HG02588 (cell line): ENCODE measurements around the gene SPHK1.

Experiments
- ATAC-seq: cut with Tn5 transposase; IDR thresholded peaks from one replicate; pipeline ENCODE4 v1.9.1; 2021; ENCODE audit warnings: mild to moderate bottlenecking, moderate library complexity; ENCODE audit not compliant: unreplicated experiment

Gene SPHK1

DNA sequence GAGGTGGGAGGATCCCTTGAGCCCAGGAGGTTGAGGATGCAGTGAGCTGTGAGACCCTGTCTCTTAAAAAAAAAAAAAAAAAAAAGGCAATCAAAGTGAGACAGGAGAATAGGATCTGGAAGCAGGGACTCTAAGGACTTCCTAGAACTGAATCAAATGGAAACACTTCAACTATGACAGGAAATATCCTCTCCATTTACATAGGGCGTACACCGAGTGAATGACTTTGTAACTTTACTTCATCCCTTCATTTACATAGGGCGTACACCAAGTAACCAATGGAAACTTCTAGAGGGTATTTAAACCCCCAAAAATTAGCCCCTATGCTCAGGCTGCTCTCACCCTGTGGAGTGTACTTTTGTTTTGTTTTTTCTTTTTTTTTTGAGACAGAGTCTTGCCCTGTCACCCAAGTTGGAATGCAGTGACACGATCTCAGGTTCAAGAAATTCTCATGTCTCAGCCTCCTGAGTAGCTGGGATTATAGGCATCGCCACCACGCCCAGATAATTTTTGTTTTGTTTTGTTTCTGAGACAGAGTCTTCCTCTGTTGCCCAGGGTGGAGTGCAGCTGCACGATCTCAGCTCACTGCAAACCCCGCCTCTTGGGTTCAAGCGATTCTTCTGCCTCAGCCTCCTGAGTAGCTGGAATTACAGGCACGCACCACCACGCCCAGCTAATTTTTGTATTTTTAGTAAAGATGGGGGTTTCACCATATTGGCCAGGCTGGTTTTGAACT is 21.1 kb upstream of the SPHK1 start:
- ATAC-seq = no peak

DNA sequence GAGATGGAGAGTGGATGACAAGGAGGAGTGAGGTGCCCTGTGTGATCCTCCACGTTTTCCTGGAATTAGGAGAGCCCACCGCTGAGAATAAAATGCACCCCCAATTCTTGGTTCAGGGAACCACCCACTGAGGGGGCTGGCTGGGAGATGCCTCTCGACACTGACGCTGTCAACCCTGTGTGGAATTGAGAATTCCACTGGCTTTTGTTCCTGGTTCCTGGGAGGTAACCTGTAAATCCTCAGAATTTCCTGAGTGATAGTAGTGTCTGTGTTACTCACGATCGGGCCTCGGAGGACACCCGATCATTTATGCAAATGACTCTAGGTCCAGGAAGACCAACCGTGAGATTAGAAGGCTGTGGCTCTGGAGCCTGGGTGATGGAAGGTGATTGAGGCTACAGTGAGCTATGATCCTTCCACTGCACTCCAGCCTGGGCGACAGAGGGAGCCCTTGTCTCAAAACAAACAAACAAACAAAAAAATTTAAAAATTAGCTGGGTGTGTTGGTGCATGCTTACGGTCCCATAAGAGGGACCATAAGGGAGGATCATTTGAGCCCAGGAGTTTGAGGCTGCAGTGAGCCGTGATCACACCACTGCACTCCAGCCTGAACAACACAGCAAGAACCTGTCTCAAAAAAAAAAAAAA is 19.0 kb upstream of the SPHK1 start:
- no peak for ATAC-seq

GRCh38 chr17:76366247-76366646 is 18.2 kb upstream of the SPHK1 start:
- ATAC-seq = no peak

DNA sequence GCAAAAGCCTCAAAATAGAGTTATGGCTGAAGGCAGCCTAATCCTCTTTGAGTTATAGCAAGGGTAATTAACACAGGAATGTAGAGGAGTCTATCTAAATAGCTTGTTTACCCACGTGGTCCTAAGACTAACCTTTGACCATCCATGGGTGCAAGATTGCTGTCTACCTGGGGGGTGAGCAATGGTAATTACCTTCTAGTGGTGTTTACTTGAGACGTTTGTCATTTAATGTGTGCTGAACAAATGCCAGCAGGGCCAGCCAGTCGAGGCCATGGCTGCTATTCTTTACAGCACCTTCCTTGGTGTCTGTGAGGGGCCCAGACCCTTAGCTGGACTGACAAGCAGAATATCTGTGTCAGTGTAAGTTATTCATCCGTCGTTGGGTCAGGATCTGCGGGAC is 16.8 kb upstream of the SPHK1 start:
- no peak for ATAC-seq

GRCh38 chr17:76368545-76368944 is 15.9 kb upstream of the SPHK1 start:
- ATAC-seq = no peak

DNA sequence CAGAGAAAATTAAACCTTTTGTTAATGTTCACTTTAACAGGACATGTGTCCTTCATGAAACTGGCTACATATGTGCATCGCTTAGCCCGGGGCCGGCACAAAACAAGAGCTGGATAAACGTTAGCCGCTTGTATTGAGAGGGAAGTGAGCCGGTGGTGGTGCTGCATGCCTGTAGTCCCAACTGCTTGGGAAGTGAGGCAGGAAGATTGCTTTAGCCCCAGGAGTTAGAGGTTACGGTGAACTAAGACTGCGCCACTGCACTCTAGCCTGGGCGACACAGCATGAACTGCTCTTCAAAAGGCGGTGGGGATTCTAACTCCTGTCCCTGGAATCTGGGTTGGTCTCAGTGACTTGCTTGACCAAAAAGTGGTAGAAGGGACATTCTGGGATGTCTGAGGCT is 15.0 kb upstream of the SPHK1 start:
- ATAC-seq = no peak

DNA sequence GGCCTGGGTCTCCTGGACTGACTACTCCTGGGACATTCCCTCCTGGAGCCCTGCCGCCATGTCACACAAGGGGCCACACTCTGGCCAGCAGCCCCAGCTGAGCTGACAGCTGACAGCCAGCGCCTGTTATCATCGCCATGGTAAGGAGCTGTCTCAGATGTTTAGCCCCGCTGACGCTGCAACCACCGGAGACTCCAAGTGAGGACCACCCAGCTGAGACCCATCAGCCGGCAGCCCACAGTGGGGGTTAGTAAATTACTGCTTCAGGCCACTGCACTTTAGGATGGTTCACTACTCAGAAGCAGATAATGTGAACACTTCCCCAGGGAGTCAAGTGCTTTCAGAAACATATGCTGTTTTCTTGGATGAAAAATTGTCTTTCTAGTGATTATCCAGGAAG is 14.6 kb upstream of the SPHK1 start:
- ATAC-seq = no peak

- no peak for ATAC-seq
Measured at GRCh38 chr17:76370261-76370993, 14.0 kb upstream of the SPHK1 start.

DNA sequence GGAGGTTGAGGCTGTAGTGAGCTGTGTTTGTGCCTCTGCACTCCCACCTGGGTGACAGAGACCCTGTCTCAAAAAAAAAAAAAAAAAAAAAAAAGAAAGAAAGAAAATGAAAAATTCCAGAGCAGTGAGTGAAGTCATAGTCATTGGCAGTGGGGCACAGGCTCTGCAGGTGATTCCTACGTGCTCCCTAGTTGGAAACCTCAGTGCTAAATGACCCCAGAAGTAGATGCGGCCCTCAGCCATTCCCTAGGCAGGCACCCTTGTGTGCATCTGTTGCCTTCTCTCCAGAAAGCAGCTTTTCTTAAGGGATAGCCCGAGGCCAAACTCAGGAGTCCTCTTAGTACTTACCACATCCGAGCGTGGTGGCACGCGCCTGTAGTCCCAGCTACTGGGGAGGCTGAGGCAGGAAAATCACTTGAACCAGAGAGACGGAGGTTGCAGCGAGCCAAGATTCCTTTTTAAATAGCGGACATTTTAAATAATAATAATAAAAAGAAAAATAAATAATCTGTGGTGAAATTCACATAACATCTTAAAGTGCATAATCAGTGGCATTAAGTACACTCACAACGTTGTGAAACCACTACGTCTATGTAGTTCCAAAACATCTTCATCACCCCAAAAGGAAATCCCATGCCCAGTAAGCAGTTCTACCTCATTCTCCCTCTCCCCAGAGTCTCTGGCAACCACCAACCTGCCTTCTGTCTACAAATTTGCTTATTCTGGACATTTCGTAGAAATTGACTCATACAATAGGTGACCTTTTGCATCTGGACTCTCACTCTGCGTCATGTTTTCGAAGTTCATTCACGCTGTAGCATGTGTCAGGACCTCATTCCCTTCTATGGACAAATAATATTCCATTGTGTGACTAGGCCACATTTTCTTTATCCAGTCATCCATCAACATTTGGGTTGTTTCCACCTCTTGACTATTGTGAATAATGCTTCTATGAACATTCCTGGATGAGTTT is 12.5 kb upstream of the SPHK1 start:
- ATAC-seq = no peak

GRCh38 chr17:76376318-76377133 is 7.9 kb upstream of the SPHK1 start:
- no peak for ATAC-seq

GRCh38 chr17:76378548-76379274 is 5.7 kb upstream of the SPHK1 start:
- ATAC-seq = no peak

GRCh38 chr17:76379275-76379641 is 5.2 kb upstream of the SPHK1 start:
- ATAC-seq = no peak

DNA sequence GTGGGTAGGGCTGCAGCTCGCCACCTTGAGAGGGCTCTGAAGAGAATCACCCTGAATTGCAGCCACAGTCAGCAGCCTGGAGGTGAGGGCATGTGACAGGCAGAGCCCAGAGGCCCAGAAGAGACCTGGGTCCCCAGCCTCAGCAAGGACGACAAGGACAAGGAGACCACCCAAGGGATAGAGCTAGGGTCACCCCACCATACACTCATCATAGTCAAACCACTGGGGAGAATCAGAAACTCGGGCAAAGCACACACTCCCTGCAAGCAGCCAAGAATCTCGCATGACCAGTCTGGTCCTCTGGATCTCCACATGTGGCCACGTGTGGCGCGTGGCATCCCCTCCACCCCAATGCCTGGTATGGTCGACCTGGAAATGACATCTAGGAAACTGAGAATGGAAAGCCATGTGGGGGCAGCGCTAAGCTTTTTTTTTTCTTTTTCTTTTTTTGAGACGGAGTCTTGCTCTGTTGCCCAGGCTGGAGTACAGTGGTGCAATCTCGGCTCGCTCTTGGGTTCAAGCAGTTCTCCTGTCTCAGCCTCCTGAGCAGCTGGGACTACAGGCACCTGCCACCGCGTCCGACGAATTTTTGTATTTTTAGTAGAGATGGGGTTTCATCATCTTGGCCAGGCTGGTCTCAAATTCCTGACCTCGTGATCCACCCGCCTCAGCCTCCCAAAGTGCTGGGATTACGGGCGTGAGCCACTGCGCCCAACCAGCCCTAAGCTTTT is 4.6 kb upstream of the SPHK1 start:
- no peak for ATAC-seq

GRCh38 chr17:76381633-76382350 is 2.6 kb upstream of the SPHK1 start:
- no peak for ATAC-seq

DNA sequence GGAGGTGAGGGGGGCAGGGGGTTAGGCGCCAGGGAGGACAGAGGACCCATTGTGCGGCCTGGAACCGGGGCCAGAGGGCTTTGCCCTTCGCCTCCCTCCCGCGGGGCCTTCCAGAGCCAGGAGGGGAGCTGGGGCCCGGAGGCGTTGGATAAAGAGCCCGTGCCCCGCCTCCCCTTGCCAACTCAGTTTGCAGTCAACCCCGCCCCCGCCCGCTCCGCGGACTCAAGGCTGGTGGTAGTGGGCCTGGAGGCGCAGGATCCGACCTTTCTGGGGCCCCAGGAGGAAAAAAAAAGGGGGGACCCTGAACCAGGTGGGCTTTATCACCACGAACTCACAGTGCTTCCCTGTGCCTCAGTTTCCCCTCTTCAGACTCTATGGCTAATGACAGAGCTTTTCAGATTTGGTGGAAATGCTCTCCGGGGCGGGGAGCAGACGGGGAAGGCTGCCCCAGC is 2.0 kb upstream of the SPHK1 start:
- no peak for ATAC-seq

DNA sequence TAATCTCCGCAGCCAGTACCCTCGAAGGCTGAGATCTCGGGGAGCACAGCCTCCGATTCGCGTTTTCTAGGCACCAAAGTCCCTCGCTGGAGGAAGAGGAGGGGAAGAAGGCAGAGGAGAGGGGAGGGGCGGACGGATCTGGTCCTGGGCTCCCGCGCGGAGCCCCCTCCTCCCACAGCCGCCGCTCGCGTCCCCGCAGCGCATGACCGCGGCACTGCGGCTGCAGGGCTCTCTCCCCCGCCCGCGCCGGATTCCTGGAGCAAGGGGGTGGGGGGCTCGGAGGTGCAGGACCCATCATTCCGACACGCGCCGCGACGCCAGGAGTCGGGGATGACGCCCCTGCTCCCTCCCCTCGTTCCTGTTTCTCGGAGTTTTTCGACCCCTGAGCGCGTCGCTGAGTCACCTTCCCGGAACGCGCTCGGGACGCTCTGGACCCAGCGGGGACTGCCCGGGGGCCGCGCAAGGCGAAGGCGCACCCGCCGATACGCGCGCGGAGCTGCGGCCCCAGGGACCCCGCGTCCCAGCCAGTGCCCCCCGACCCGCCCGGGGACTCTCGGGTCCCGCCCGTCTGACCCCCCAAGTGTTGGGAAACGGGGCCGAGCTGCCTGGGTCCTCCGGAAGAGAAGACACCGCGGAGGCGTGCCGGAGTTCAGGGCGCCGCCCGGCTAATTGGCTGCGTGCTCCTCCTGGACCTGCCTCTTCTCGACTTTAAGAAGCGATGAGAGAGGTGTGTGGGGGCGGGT is 1.4 kb upstream of the SPHK1 start:
- ATAC-seq = no peak

DNA sequence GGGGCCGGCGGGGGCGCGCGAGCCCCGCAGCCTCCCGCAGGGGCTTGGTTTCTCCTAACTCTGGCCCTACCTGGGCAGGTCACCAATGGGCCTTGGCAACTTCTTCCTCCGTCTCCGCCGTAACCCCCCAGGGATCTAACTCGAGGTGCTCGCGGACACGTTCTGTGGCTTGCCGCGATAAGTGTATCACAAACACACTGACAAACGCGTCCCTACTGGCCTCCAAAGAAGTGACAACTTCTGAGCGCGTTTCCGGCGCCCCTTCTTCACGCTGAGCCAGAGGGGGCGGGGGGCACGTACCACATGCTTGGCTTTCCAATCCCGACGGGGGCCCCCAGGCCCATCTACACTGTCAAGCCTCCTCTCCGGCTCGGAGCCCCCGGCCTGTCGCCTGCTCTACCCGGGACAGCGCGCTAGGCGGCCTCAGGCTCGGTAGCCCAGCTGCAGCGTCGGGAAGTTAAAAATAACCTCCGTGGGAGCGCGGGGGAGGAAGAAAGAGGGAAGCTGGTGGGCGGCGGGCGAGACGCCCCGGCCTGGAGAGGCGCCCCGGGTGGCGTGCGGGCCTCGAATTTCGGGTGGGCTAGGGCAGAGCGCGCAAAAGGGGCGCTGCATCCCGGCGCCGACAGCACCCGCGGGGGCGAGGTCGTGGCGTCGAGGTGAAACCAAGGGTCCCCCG is 725 bp upstream of the SPHK1 start:
- ATAC-seq = peak; percentile 15
